Neural progenitor cell (in vitro differentiated cells): ENCODE results near the gene MPC1L.

Experiments used
- CTCF ChIP-seq: fragments of 200-600 bp; sonication (generic); IDR thresholded peaks from 2 replicates; pipeline ENCODE4 v1.5.1; 2017; ENCODE audit warnings: antibody characterized with exemption, mild to moderate bottlenecking
- EZH2phosphoT487 ChIP-seq: fragments of 200-600 bp; sonication (generic); IDR thresholded peaks from 2 replicates; pipeline ENCODE4 v1.6.1; 2017; ENCODE audit warnings: antibody characterized with exemption

- TF ChIP-seq CTCF (no peak), EZH2phosphoT487 (no peak)
Observed at GRCh38 chrX:40578039-40578695, 45.1 kb upstream of the MPC1L start.
